Fibroblast of skin of abdomen (primary cell): ENCODE measurements around the gene MYPN. TPM values are rescaled to one million over a fixed set of nuclear protein-coding genes. Genes with fewer than 3 reads are reported as not detected.
"Not testable (repeated sequence)": the region's sequence is repeated elsewhere in the genome, so short reads cannot be mapped to it uniquely, and the experiment has no call there.

ENCODE experiments used
- DNase-seq: peaks from one replicate; pipeline ENCODE4 v3.0.0-alpha.2; 2013
- polyA plus RNA-seq, 2 experiments: library from polyadenylated mRNA; unstranded; fragments of 120-200 nt; gene quantifications; one replicate each; pipeline ENCODE4 v1.2.1, GENCODE V29; 2013; ENCODE audit not compliant: insufficient read length in 2 of 2

The MYPN gene, protein sequence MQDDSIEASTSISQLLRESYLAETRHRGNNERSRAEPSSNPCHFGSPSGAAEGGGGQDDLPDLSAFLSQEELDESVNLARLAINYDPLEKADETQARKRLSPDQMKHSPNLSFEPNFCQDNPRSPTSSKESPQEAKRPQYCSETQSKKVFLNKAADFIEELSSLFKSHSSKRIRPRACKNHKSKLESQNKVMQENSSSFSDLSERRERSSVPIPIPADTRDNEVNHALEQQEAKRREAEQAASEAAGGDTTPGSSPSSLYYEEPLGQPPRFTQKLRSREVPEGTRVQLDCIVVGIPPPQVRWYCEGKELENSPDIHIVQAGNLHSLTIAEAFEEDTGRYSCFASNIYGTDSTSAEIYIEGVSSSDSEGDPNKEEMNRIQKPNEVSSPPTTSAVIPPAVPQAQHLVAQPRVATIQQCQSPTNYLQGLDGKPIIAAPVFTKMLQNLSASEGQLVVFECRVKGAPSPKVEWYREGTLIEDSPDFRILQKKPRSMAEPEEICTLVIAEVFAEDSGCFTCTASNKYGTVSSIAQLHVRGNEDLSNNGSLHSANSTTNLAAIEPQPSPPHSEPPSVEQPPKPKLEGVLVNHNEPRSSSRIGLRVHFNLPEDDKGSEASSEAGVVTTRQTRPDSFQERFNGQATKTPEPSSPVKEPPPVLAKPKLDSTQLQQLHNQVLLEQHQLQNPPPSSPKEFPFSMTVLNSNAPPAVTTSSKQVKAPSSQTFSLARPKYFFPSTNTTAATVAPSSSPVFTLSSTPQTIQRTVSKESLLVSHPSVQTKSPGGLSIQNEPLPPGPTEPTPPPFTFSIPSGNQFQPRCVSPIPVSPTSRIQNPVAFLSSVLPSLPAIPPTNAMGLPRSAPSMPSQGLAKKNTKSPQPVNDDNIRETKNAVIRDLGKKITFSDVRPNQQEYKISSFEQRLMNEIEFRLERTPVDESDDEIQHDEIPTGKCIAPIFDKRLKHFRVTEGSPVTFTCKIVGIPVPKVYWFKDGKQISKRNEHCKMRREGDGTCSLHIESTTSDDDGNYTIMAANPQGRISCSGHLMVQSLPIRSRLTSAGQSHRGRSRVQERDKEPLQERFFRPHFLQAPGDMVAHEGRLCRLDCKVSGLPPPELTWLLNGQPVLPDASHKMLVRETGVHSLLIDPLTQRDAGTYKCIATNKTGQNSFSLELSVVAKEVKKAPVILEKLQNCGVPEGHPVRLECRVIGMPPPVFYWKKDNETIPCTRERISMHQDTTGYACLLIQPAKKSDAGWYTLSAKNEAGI (N-terminal part only)
- 1.5 TPM for polyA plus RNA-seq (2013, experiment 1 of 2; ENCODE audit: insufficient read length)
- 1.5 TPM for polyA plus RNA-seq (2013, experiment 2 of 2; ENCODE audit: insufficient read length)

DNA sequence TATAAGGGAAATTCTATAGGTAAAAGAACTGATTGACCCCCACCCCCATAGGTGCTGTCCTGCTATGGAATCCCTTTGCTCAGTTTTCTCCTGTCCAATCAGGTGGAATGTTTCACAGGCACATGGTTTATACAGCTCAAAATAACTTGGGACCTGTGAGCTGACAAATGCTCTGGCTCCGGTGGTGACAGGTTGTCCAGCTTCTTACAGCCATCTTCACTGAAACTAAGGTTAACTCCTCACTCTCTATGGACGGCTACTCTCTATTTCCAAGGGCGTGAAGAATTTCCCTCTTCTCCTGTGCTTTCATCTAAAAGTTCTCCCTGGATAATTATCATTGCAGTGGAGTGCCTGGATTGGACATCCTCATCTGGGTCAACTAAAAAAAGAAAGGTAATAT lies at the start of gene MYPN:
Gene MYPN (plus strand): TSS at position 158 of the 400 bp plus-strand sequence. CDS start 11,951 bp downstream, outside the sequence.
- DNase-seq, result no peak

DNA sequence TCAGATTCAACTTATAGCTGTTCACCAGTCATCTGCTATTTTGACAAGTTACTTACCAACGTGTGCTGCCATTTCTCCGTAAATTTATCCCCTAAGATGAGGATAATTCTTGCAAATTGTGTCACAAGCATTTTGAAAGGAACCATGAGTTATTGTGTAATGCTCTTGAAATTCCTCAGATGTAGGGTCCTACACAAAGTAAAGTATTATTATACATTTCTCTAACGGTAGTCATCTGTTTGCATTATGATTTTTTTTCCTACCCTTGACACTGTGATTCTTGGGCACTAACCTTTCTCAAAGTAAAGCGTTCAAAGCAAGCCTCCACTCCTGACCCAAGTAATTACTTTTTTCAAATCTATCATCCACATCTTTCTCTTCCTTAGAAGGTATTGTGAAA lies 42.3 kb upstream of the MYPN start:
- DNase-seq, result peak; percentile 17

DNA sequence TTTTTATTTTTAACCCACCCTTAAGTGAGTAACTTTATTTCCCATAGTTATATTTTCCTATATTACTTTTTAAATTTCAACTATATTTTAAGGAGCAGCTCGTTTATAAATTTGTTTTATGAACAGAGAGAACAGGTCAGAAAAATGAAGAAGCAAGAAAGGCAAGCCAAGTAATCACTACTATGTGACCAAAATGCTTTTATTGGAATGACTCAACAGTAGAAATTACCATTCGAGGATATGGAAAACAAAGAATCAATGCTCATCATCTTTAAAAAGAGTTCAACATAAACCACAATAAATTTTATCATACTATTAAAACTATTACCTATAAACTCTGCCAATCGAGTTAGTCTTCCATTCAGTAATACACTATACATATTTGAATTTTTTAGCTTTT lies 41.8 kb upstream of the MYPN start:
- no peak for DNase-seq

DNA sequence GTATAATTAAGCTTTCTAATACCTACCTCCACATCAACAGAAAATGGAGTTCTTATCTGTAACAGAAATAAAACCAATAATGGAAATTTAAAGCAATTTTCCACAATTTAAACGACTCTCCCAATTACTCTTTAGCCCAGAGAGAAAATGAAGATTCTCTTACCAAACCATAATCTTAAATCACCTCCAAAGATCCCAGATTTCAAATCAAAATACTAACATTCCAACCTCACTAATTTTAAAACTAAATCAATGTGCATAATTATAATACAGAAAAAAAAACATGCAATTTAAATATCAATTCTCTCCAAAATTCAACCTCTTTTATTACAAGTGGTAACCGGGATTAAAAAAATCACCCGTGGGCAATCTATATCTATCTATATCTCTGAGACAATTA lies 35.7 kb upstream of the MYPN start:
- no peak for DNase-seq

DNA sequence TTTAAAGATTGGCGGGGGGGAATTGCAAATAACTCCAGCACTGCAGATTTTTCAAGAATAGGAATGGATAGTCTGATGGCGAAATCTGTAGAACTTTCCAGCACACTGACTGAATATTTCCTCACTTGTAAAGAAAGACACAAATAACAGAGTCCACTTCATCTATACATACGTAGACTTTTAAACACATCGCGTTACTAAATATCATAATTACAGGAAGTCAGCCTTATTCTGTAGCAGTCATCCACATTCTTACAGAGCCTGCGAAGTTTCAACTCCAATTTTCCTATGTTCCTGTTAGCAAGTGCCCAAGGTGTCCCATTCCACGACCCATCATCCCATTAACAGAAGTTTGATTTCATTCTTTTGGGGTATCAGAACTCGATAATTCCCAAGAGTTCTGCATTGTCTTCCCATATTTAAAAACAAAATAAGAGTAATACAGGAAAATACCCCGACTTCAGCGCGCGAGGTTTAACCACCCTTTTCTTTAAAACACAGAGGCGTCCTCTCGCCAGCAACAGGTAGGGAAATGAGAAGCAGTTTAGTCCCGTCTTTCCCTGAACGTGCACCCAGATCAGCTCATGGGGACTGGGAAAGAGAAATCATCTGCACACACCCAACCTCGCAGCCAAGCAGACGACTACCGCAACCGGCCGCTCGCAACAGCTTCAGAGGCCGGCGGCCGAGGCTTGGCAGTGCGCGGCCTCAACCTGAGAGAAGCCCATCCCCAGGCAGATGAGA lies 35.1 kb upstream of the MYPN start:
- no peak for DNase-seq

DNA sequence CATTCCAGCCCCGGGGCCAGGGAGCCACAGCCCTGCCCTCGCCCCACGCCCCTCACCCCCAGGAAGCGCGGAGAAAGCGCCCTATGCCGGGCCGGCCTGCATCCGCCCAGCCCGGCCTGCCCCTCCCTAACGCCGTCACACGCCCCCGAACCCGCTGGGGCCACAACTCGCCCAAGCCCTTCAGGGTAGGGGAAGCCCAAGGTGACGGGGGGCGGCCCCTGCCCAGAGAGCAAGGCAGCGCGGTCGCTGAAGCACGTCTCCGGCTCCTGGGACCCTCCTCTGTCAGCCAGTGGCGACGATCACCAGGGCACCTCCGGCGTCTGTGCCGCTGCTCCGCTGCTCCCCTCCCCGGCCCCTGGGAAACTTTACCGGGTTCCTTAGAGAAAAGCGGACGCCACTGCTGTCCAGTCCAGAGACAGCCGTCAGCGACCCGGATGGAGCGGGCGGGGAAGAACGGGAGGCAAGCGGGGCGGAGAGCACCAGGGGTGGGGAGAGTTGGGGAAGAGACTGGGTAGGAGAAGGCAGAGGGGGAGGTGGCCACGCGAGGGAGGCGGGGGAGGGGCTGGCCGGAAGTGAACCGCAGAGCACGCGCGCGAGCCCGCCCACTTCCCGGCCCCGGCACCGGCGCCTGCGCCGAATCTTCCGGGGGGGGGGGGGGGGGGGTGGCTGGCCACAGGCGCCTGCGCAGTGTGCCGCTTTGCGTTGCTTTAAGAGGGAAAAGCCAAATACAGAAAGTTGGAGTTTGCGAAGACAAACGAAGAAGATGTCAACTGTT lies 34.3 kb upstream of the MYPN start, which contains the start of gene HERC4:
Gene HERC4 (minus strand): TSS at position 509 of the 775 bp plus-strand sequence. CDS start 2,175 bp downstream, outside the sequence.
- DNase-seq, result peak; percentile 95

DNA sequence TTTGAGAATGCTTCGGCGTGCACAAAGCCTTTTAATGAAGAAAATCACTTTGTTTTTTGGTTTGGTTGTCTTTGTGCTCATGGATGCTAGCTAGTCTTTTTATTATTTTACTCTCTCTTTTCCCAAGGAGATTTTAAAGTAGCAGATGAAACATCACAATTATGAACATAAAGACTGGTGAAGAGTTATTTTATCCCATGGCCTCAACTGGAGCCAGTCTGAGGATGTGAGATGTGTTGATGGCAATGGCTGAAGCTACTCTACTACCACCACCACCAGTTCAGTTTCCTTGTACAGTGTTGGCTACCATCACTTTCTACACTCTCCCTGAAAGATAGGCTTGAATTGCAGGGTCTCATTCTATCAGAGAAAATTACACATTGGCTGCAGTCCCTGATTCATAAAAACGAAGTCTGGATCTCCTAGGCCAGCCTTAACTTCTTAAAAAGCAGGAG lies 33.7 kb upstream of the MYPN start:
- no peak for DNase-seq

DNA sequence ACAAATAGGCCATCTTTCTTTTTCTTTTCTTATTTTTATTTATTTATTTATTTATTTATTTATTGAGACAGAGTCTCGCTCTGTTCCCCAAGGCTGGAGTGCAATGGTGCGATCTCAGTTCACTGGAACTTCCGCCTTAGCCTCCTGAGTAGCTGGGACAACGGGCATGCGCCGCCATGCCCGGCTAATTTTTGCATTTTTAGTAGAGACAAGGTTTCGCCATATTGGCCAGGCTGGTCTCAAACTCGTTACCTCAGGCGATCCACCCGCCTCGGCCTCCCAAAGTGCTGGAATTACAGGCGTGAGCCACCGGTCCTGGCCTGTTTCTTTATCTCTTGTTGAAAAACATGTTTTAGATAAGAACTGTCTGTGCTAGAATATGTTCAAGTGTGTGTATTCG lies 33.2 kb upstream of the MYPN start:
- DNase-seq, result not testable (repeated sequence)

DNA sequence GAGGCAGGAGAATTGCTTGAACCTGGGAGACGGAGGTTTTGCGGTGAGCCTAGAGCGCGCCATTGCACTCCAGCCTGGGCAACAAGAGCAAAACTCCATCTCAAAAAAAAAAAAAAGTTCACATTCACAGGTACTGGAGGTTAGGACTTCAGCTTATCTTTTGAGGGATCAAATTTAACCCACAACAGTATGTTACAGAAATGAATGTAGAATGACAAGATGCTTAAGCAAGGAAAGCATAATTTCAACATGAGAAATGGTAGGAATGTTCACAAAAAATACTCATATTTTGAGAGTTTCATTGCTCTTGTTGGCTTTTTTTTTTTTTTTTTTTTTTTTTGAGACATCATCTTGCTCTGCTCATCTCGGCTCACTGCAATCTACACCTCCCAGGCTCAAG lies 32.3 kb upstream of the MYPN start:
- no peak for DNase-seq

DNA sequence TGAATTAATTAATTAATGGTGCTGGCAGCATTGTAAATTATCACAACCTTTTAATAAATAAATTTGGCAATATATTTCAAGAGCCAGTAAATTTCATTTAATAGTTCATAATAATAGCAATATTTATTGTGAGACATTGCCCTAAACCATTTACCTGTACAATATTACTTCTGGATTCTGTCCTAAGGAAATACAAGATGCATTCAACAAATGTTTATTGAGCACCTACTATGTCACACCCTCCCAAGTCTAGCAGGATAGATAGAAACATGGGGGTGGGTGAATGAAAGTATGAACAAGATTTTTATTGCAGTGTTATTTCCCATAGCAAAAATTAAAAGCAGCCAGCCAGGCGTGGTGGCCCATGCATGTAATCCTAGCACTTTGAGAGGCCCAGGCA lies 29.9 kb upstream of the MYPN start:
- no peak for DNase-seq

DNA sequence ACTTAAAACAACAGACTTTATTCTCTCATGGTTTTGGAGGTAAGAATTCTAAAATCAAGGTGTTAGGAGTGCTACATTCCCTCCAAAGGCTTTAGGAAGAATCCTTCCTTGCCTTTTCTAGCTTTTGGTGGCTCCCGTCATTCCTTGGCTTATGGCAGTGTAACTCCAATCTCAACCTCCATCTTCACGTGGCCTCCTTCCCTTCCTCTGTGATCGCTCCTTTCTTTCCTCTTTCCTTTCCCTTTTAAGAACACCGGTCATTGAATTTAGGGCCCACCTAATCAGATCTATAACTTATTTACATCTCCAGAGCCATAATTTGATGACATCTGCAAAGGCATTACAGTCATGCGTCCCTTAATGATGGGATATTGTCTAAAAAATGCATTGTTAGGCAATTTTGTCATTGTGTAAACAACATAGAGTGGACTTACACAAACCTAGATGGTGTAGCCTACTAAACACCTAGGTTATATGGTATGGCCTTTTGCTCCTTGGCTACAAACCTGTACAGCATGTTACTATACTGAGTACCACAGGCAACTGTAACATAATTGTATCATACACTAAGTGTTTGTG lies 28.3 kb upstream of the MYPN start:
- no peak for DNase-seq

DNA sequence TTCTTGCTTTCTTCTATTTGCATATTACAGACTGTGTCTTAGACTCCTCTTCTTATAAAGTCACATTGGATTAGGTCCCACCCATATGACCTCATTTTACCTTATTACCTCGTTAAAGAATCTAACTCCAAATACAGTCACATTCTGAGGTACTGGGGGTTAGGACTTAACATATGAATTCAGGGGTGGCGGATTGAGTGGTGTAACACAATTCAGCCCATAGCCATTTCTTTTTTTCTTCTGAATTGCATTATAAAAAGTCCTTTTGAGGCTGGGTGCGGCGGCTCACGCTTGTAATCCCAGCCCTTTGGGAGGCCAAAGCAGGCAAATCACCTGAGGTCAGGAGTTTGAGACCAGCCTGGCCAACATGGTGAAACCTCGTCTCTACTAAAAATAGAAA lies 27.4 kb upstream of the MYPN start:
- DNase-seq, result no peak

DNA sequence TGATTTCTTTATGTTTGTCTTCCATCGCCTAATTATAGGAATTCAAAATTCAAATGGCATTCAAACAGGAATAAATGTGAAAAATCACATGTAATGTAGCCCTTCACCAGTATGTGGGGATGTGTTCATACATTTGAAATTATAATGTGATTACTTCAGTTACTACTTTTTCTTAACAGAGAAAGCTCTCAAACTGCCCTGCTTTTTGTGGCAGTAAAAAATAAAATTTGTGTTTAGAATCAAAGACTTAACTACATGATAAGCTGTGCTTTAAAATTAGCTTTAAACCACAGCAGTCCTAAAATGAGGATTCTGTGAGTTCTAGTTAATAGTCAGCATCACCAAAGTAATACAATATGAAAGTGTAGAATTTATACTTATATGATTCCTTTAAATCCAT lies 26.4 kb upstream of the MYPN start:
- DNase-seq, result peak; percentile 43

DNA sequence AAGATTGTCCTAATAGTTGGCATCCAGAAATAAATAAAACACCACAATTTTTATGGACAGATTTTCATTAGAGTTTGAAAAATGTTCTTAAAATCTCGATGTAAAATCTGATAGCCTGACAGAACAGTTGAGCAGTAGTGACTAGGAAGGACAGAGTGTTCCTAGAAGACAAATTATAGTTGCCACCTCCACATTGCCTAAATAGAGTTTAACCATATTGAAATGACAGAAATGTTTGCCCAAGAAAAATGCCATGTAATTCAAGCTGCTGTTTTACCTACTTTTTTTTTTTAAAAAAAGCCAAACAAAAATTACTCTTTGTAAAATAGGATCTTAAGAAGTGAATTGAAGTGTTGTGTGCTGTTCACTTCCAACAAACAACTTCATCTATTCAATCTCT lies 25.3 kb upstream of the MYPN start:
- DNase-seq, result no peak

DNA sequence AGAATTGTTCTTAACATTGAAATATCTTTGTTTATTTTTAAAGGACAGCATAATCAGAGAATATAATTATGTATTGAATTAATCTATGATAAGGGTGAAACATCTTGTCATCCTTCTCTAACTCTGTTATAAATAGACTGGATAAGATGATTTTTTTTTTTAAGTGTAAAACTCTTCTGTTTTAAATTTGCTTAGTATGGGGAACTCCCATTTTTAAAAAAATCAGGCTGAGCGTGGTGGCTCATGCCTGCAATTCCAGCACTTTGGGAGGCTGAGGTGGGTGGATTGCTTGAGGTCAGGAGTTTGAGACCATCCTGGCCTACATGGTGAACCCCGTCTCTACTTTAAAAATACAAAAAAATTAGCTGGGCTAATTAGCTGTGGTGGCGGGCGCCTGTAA lies 24.8 kb upstream of the MYPN start:
- no peak for DNase-seq

DNA sequence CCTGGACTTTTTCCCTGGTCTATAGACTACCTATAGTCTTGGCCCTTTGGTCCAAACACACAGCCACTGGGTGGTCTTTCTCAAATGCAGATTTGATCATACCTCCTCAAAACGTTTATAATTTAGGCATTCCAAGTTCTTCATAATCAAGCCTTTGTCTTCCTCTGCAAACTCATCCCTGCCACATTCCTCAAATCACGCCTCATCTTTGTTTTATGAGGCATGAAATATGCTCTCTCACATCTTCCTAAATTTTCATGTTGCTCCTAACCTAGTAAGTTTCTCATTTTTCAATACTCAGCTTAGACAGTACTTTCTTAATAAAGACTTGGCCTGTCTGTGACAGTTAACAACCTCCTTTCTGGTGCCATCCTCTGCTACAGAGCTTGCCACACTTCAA lies 23.3 kb upstream of the MYPN start:
- peak; percentile 41 for DNase-seq

DNA sequence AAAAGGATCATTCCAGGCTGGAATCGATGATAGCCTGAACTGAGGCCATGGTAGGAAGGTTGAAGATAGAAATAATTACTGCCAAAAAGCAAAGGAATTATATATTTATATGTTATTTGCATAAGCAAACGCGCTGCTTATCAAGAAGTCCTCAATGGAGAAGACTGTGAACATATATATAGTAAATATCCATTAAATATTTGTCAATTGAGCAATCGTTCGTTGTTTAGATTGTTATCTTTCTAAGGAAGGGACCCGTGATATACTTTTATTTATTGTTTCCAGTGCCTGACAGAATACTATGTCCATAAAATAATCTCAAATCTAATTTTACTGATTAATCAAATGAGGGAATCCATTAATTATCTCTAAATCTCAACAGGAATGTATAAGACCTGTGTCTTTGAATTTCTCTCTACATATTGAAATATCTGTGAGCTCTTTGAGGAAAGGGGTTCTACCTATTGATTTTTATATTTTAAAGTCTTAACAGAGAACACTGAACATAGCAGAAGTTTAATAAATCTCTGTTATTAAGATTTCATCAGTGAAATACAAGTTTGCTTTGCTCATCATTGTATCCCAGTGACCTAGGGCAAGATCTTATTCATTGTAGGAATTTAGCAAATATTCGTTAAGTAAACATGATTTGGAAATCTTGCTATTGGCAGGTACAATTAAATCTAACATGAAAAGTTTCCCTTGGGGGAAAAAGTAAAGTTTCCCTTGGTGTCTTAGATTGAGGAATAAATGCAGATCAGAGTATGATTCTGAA lies 22.2 kb upstream of the MYPN start:
- no peak for DNase-seq

DNA sequence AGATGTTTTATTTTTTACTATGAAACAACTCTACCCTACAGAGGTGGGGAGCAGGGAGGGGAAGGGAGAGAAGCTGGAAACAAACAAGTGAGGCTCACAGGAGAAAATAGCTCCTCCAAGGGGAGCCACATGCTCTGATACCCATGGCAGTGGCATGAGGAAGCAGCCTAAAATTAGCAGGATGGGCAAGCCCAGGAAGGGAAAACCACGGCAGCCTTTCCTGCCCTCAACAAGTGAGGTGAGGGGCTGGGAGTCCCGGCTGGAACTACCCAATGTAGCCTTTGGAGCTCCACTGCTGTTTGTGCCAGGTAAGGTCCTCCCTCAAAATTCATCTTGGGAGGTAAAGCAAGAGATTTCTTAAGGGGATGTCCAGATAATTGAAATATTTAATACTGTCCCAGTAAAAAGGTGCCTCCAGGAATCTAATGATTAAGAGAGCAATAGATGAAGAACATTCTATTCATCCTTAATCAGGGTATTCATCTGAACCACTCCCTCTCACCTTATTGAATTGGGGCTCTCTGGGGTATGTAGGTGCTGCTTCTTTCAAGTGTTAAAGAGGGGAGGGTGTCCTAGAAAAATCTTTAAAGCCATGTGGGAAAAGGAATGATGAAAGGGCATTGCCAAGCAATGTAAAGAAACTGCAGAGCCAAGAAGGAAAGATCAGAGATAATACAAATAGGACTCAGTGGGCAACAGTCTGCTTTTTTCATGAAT lies 21.4 kb upstream of the MYPN start:
- no peak for DNase-seq

DNA sequence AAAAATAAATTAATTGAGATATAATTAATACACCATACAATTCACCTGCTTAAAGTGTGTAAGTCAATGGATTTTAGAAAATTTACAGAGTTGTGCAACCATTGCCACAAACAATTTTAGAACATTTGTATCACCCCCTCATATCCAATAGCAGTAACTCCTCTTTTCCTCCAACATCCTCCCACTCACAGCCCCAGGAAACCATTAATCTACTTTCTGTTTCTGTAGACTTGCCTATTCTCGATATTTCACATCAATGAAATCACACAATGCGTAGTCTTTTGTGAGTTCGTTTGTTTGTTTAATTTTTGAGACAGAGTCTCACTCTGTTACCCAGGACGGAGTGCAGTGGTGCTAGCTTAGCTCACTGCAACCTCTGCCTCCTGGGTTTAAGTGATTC lies 20.5 kb upstream of the MYPN start:
- DNase-seq, result no peak
